ENCODE measurements around the gene BTBD16. TPM values are rescaled to one million over a fixed set of nuclear protein-coding genes. Genes with fewer than 3 reads are reported as not detected.

BTBD16 gene
- total and polyA plus RNA-seq, 10 of the 15 experiments (the other 5 are each of a cell fraction or from before 2014, with no cell fraction given): 0.11 TPM; not detected in 9

GRCh38 chr10:122269059-122269687 lies 1.9 kb upstream of the BTBD16 start:
- in situ Hi-C loops (cut with MboI): no loop called here
- FAIRE-seq (no peak), DNase-seq (ENCODE audit: low read depth, low spot score) (no peak), ATAC-seq (no peak)
- ChIA-PET CTCF (interaction anchor here (1.0 to 6.5 kb wide), 7 partner anchors 10 to 296 kb away, joined by 3 to 42 read pairs (median 4); no protein-coding TSS in a partner anchor), SMC1A (ENCODE audit: uncharacterized antibody, unreplicated experiment) (no interaction called here), RAD21 (ENCODE audit: unreplicated experiment) (no interaction called here), POLR2A (no interaction called here)
- no peak for TF ChIP-seq REST (IDR thresholded peaks at IDR 0.05; ENCODE audit: low read depth, low read length)
- TF ChIP-seq PAX8 (IDR thresholded peaks at IDR 0.05): no peak
- TF ChIP-seq ESRRA (IDR thresholded peaks at IDR 0.05; ENCODE audit: low read length): no peak
- TF ChIP-seq EP300 (IDR thresholded peaks at IDR 0.05; ENCODE audit: borderline replicate concordance in 1 of 2, control insufficient read depth in 1 of 2, low read depth in 2 of 2, low read length in 2 of 2): no peak
- Histone ChIP-seq H3K79me2 (ENCODE audit: control insufficient read depth, insufficient read depth, low read length) (no peaks in the 10 kb centered on the region), H4K20me1 (ENCODE audit: control insufficient read depth, insufficient read depth) (no peaks in the 10 kb centered on the region), H3K9ac (ENCODE audit: control insufficient read depth, insufficient read depth, low read length) (no peak overlapping the region), H3K4me3 (no peak overlapping the region), H3K4me2 (ENCODE audit: control insufficient read depth, insufficient read depth) (no peak overlapping the region), H3K9me3 (replicated peaks; ENCODE audit: control insufficient read depth, insufficient read depth, low read length) (no peaks in the 10 kb centered on the region), H3K4me1 (ENCODE audit: control insufficient read depth, insufficient read depth, low read length) (no peaks in the 10 kb centered on the region), H3K27ac (ENCODE audit: control insufficient read depth, insufficient read depth) (no peak overlapping the region), H3K36me3 (ENCODE audit: control insufficient read depth in 2 of 2, insufficient read depth in 2 of 2, low read length in 1 of 2) (no peaks in the 10 kb centered on the region), H2AFZ (ENCODE audit: control insufficient read depth, low read depth, low read length) (no peak overlapping the region), H3K27me3 (replicated peaks in 1 of 2; ENCODE audit: control insufficient read depth in 2 of 2, insufficient read depth in 2 of 2, low read length in 1 of 2) (no peaks in the 10 kb centered on the region)
- WGBS (ENCODE audit: insufficient coverage, insufficient replicate concordance, low lambda C conversion rate, missing lambda C conversion rate): 15% methylated on average over 10 of the region's 10 CpGs
- BruUV-seq (replicated peaks): no TSS peak
- intact Hi-C loops (cut with micrococcal nuclease; ENCODE audit: unreplicated experiment): no loop called here
